Endothelial cell of umbilical vein (primary cell): ENCODE measurements around the gene MCTP1. TPM values are rescaled to one million over a fixed set of nuclear protein-coding genes. Genes with fewer than 3 reads are reported as not detected.
A peak's percentile ranks its signal among the peaks of the same experiment; 100 is the strongest.

Experiments
- BruUV-seq: library from RNA; stranded (reverse); fragments of 400-500 nt; replicated peaks from 2 replicates; lab custom pipeline; 2021; lab: Mats Ljungman, UMichigan
- CTCF ChIA-PET: fragments of 300-600, 350-600 bp; sonication (Branson Sonifier 250); formaldehyde crosslinking; loops from one replicate; lab custom pipeline; 2021; ENCODE audit warnings: antibody characterized with exemption, inconsistent platforms; lab: Charles Lee
- POLR2A ChIA-PET: fragments of 300-600, 350-600 bp; sonication (Branson Sonifier 250); formaldehyde crosslinking; loops from one replicate; lab custom pipeline; 2021; ENCODE audit warnings: antibody characterized with exemption, inconsistent platforms; lab: Charles Lee
- DNase-seq: peaks from one replicate; pipeline ENCODE4 v3.0.0-alpha.2; 2011; ENCODE audit warnings: low read depth, low spot score
- FAIRE-seq: peaks from 2 replicates; lab custom pipeline; 2011; peaks lifted over from hg19 to GRCh38; lab: Jason Lieb, UNC
- H2AFZ ChIP-seq: 2 replicates; pipeline ENCODE4 v1.6.0; 2012; ENCODE audit warnings: low read depth, low read length, control low read depth, inconsistent platforms
- H3K27ac ChIP-seq: 2 replicates; pipeline ENCODE4 v1.5.1; 2011; ENCODE audit warnings: low read depth, mild to moderate bottlenecking, control low read depth, low read length, moderate library complexity; ENCODE audit not compliant: insufficient read depth
- H3K27me3 ChIP-seq, 2 experiments: 2 replicates each; pipeline versions ENCODE4 v1.6.0 to v1.6.1; 2011; ENCODE audit warnings: low read length in 2 of 2, mixed read lengths in 1 of 2; ENCODE audit not compliant: control insufficient read depth in 2 of 2, insufficient read depth in 2 of 2
- H3K36me3 ChIP-seq, 2 experiments: 2 replicates in 1 of 2; 3 replicates in 1 of 2; pipeline ENCODE4 v1.5.1; 2011; ENCODE audit warnings: low read length in 2 of 2, mild to moderate bottlenecking in 1 of 2, moderate library complexity in 1 of 2; ENCODE audit not compliant: control insufficient read depth in 2 of 2, insufficient read depth in 2 of 2; ENCODE audit errors: extremely low read depth in 1 of 2
- H3K4me1 ChIP-seq: 3 replicates; pipeline ENCODE4 v1.5.1; 2011; ENCODE audit warnings: mild to moderate bottlenecking, low read length; ENCODE audit not compliant: control insufficient read depth, insufficient read depth; ENCODE audit errors: extremely low read depth
- H3K4me2 ChIP-seq: 2 replicates; pipeline ENCODE4 v1.6.1; 2011; ENCODE audit warnings: low read length, control low read depth, mixed read lengths; ENCODE audit not compliant: insufficient read depth
- H3K4me3 ChIP-seq, 3 experiments: fragments of 200-600 bp in 1 of 3; sonication (generic), shearing (Covaris generic) in 1 of 3; replicated peaks in 1 of 3; 2 replicates each; pipeline ENCODE4 v1.5.1; 2011 to 2016; ENCODE audit warnings: control low read depth in 3 of 3, low read length in 3 of 3, mild to moderate bottlenecking in 2 of 3, inconsistent platforms in 1 of 3, low read depth in 1 of 3, moderate library complexity in 1 of 3; ENCODE audit not compliant: insufficient read depth in 1 of 3
- H3K79me2 ChIP-seq: 2 replicates; pipeline ENCODE4 v1.6.0; 2012; ENCODE audit warnings: low read length, inconsistent platforms; ENCODE audit not compliant: control insufficient read depth, insufficient read depth
- H3K9ac ChIP-seq: replicated peaks from 2 replicates; pipeline ENCODE3; 2011; ENCODE audit warnings: low read length, control low read depth; ENCODE audit not compliant: insufficient read depth; ENCODE audit errors: extremely low read depth
- H3K9me1 ChIP-seq: replicated peaks from 3 replicates; pipeline ENCODE4 v1.6.0; 2011; ENCODE audit warnings: mild to moderate bottlenecking, low read length; ENCODE audit not compliant: control insufficient read depth, insufficient read depth; ENCODE audit errors: extremely low read depth
- H3K9me3 ChIP-seq: replicated peaks from 2 replicates; pipeline ENCODE4 v1.5.1; 2012; ENCODE audit warnings: low read length, inconsistent platforms; ENCODE audit not compliant: control insufficient read depth, insufficient read depth
- H4K20me1 ChIP-seq: replicated peaks from 2 replicates; pipeline ENCODE3; 2011; ENCODE audit warnings: mild to moderate bottlenecking, low read length; ENCODE audit not compliant: control insufficient read depth, insufficient read depth; ENCODE audit errors: extremely low read depth
- CTCF ChIP-seq, 2 donors: IDR thresholded peaks; 1 replicate in 1 of 2; 2 replicates in 1 of 2; pipeline ENCODE4 v1.5.1; 2011; ENCODE audit warnings: low read length in 2 of 2, mild to moderate bottlenecking in 2 of 2, moderate library complexity in 2 of 2, control low read depth in 1 of 2, inconsistent platforms in 1 of 2, low read depth in 1 of 2; ENCODE audit not compliant: insufficient read depth in 1 of 2; ENCODE audit errors: extremely low read depth in 1 of 2
- EZH2 ChIP-seq: IDR thresholded peaks from 2 replicates; pipeline ENCODE4 v1.6.1; 2012; ENCODE audit warnings: borderline replicate concordance, low read depth, mild to moderate bottlenecking, moderate library complexity, low read length, inconsistent platforms; ENCODE audit not compliant: severe bottlenecking
- FOS ChIP-seq: IDR thresholded peaks from 2 replicates; pipeline ENCODE4 v1.6.1; 2011; ENCODE audit warnings: mild to moderate bottlenecking, low read length, moderate library complexity, borderline replicate concordance; ENCODE audit not compliant: insufficient read depth
- GATA2 ChIP-seq: IDR thresholded peaks from 2 replicates; pipeline ENCODE4 v1.7.0; 2011; ENCODE audit warnings: low read depth, mild to moderate bottlenecking, moderate library complexity, mixed read lengths, low read length; ENCODE audit not compliant: insufficient read length, insufficient read depth
- JUN ChIP-seq: IDR thresholded peaks from 2 replicates; pipeline ENCODE4 v1.6.1; 2011; ENCODE audit warnings: borderline replicate concordance, low read depth; ENCODE audit not compliant: insufficient read length, insufficient read depth
- MYC ChIP-seq: IDR thresholded peaks from one replicate; pipeline ENCODE4 v1.6.1; 2011; ENCODE audit warnings: mild to moderate bottlenecking, low read depth, low read length
- POLR2A ChIP-seq: IDR thresholded peaks from 2 replicates; pipeline ENCODE4 v1.6.1; 2012; ENCODE audit warnings: low read depth, mild to moderate bottlenecking, control low read depth, low read length
- POLR2AphosphoS5 ChIP-seq: IDR thresholded peaks from 2 replicates; pipeline ENCODE4 v1.6.1; 2012; ENCODE audit warnings: low read depth, mild to moderate bottlenecking, control low read depth, low read length, moderate library complexity; ENCODE audit not compliant: insufficient read depth
- dilution Hi-C: fragments of 300-500 bp; cut with MboI; formaldehyde crosslinking; loops from one replicate; pipeline ENCODE4 v1.15.0; 2019; ENCODE audit warnings: low sequenced_read_pairs; ENCODE audit not compliant: extremely low pct_ligation_motif_present
- intact Hi-C: fragments of 100-400 bp; cut with micrococcal nuclease; formaldehyde crosslinking; loops from one replicate; pipeline ENCODE4 v1.10.0; 2022
- polyA plus RNA-seq, 4 experiments: library from polyadenylated mRNA; depleted of rRNA in 3 of 4; stranded (reverse) in 3 of 4; unstranded in 1 of 4; fragments of >200 nt; gene quantifications; 2 replicates each; pipeline versions ENCODE4 v1.2.1 to v1.2.3, GENCODE V29; 2011 to 2012; ENCODE audit warnings: missing spikeins in 1 of 4
- total RNA-seq: library from RNA; stranded (reverse); gene quantifications from 2 replicates; pipeline ENCODE4 v1.2.3, GENCODE V29; 2021
- TF ChIP-seq, protein P1 (sequence below): IDR thresholded peaks from 2 replicates; pipeline ENCODE4 v1.6.1; 2011; ENCODE audit not compliant: insufficient read depth, insufficient read length

Gene MCTP1
- total and polyA plus RNA-seq, 2 donors (not counting 3 experiments of a cell fraction or from before 2014, with no cell fraction given), result 79.3 to 203 TPM

GRCh38 chr5:95080441-95080840 lies 204.5 kb downstream of the MCTP1 start:
- FAIRE-seq, result no peak
- no TSS peak for BruUV-seq
- no peaks in the 10 kb centered on the region for H3K36me3 ChIP-seq
- peak overlapping the region; percentile 94 for H3K4me2 ChIP-seq
- POLR2A ChIA-PET, result interaction anchor here (1.2 to 2.6 kb wide), 2 partner anchors 8 to 62 kb away, joined by 4 to 6 read pairs; no protein-coding TSS in a partner anchor
- CTCF ChIA-PET, result interaction anchor here (0.8 to 3.8 kb wide), 6 partner anchors 17 to 182 kb away, joined by 3 to 29 read pairs (median 4); no protein-coding TSS in a partner anchor
- DNase-seq, result peak; percentile 43
- no peaks in the 10 kb centered on the region for H3K27me3 ChIP-seq
- peak overlapping the region; percentile 95 for H3K9ac ChIP-seq
- H3K4me3 ChIP-seq, result peak overlapping the region; percentile 66 to 100 (median 80)
- H3K9me3 ChIP-seq, result no peaks in the 10 kb centered on the region
- H3K4me1 ChIP-seq, result peaks cover 55% of the 10 kb centered on the region
- no peak for TF ChIP-seq JUN
- TF ChIP-seq, protein P1, sequence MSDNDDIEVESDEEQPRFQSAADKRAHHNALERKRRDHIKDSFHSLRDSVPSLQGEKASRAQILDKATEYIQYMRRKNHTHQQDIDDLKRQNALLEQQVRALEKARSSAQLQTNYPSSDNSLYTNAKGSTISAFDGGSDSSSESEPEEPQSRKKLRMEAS, result no peak
- TF ChIP-seq POLR2A, result no peak
- no peak for TF ChIP-seq MYC
- no peak for TF ChIP-seq CTCF (IDR thresholded peaks at IDR 0.05; ENCODE audit: extremely low read depth in 1 of 2, insufficient read depth in 1 of 2, low read depth in 1 of 2, low read length in 2 of 2)
- TF ChIP-seq FOS, result no peak
- no peak for TF ChIP-seq POLR2AphosphoS5
- no peak for TF ChIP-seq EZH2
- no peak for TF ChIP-seq GATA2
- no peaks in the 10 kb centered on the region for H3K9me1 ChIP-seq
- H3K79me2 ChIP-seq, result peaks cover 50% of the 10 kb centered on the region
- peaks cover 4% of the 10 kb centered on the region for H4K20me1 ChIP-seq
- peak overlapping the region; percentile 69 for H3K27ac ChIP-seq
- intact Hi-C loops, result loop anchor here (2.0 to 5.0 kb wide), 2 partner anchors 58 to 182 kb away; no protein-coding TSS in a partner anchor
- no peak overlapping the region for H2AFZ ChIP-seq
- dilution Hi-C loops, result no loop called here
